MM.1S (cell line): Measurements from ENCODE around the gene PTRH1.

Source experiments
- EZH2 ChIP-seq: fragments of 300-600 bp; sonication (generic); optimal IDR thresholded peaks from 2 replicates; pipeline ENCODE3; 2017; ENCODE audit warnings: low read depth, mild to moderate bottlenecking, antibody characterized with exemption, low read length, mixed read lengths
- EZH2phosphoT487 ChIP-seq: fragments of 300-600 bp; sonication (generic); IDR thresholded peaks from 2 replicates; pipeline ENCODE4 v1.6.1; 2018; ENCODE audit warnings: antibody characterized with exemption, low read length
- TF ChIP-seq, protein P1 (sequence below): fragments of 300-600 bp; sonication (generic); IDR thresholded peaks from 2 replicates; pipeline ENCODE4 v1.5.1; 2016; ENCODE audit warnings: antibody characterized with exemption, low read length, mixed read lengths

DNA sequence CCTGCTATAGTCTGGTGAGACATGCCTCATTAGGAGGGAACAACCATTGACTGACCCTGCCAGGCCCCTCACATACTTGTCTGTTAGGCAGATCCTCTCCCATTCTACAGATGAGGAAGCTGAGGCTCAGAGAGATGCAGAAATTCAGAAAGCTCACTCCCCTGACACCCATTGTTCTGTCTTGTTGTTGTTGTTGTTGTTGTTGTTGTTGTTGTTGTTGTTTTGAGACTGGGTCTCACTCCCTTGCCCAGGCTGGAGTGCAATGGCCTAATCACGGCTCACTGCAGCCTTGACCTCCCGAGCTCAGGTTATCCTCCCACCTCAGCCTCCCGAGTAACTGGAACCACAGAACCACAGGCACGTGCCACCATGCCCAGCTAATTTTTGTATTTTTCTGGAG lies 21.8 kb downstream of the PTRH1 start:
- TF ChIP-seq, protein P1, sequence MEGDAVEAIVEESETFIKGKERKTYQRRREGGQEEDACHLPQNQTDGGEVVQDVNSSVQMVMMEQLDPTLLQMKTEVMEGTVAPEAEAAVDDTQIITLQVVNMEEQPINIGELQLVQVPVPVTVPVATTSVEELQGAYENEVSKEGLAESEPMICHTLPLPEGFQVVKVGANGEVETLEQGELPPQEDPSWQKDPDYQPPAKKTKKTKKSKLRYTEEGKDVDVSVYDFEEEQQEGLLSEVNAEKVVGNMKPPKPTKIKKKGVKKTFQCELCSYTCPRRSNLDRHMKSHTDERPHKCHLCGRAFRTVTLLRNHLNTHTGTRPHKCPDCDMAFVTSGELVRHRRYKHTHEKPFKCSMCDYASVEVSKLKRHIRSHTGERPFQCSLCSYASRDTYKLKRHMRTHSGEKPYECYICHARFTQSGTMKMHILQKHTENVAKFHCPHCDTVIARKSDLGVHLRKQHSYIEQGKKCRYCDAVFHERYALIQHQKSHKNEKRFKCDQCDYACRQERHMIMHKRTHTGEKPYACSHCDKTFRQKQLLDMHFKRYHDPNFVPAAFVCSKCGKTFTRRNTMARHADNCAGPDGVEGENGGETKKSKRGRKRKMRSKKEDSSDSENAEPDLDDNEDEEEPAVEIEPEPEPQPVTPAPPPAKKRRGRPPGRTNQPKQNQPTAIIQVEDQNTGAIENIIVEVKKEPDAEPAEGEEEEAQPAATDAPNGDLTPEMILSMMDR: no peak
- no peak for TF ChIP-seq EZH2phosphoT487
- TF ChIP-seq EZH2: no peak
